GM12874 (cell line): ENCODE measurements around the gene SLC2A1.

Source experiments
- TF ChIP-seq, protein P1 (sequence below): IDR thresholded peaks from 2 replicates; pipeline ENCODE4 v1.5.1; 2011; ENCODE audit warnings: low read depth, mild to moderate bottlenecking, control low read depth, low read length, moderate library complexity; ENCODE audit not compliant: insufficient read depth

Gene SLC2A1

DNA sequence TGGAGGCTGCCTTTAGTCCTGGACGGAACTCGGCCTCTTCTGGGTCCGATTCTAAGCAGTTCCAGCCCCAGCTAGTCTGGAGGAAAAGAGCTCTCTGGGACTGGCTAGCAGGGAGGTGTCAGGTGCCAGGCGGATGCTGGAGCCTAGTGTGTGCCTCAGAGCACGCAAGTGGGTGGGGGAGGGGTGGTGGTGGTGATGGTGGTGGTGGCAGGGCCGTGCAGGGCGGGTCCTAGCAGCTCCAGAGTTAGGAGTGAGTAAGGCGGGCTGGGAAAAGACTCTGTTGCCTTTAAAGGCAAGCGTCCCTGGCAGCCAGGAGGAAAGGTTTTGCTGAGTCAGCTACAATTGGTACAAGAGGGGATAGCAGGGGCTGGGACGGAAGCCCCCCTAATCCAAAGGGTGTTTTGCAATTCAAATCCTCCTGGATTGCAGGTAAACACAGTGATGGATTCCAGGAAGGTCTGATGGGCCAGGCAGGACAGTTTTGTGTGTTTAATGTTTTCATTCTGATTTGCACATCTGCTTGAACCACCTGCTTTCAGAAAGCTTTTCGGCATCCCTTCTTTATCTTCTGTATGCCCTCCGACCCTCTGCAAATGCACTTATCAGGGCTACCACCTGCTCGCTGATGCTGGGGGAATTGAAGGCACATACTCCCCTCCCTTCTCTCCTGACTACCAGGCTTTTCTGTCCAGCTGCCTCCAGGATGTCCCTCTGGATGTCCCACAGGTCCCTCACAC, 4.1 kb upstream of the SLC2A1 start:
- TF ChIP-seq, protein P1, sequence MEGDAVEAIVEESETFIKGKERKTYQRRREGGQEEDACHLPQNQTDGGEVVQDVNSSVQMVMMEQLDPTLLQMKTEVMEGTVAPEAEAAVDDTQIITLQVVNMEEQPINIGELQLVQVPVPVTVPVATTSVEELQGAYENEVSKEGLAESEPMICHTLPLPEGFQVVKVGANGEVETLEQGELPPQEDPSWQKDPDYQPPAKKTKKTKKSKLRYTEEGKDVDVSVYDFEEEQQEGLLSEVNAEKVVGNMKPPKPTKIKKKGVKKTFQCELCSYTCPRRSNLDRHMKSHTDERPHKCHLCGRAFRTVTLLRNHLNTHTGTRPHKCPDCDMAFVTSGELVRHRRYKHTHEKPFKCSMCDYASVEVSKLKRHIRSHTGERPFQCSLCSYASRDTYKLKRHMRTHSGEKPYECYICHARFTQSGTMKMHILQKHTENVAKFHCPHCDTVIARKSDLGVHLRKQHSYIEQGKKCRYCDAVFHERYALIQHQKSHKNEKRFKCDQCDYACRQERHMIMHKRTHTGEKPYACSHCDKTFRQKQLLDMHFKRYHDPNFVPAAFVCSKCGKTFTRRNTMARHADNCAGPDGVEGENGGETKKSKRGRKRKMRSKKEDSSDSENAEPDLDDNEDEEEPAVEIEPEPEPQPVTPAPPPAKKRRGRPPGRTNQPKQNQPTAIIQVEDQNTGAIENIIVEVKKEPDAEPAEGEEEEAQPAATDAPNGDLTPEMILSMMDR = no peak

DNA sequence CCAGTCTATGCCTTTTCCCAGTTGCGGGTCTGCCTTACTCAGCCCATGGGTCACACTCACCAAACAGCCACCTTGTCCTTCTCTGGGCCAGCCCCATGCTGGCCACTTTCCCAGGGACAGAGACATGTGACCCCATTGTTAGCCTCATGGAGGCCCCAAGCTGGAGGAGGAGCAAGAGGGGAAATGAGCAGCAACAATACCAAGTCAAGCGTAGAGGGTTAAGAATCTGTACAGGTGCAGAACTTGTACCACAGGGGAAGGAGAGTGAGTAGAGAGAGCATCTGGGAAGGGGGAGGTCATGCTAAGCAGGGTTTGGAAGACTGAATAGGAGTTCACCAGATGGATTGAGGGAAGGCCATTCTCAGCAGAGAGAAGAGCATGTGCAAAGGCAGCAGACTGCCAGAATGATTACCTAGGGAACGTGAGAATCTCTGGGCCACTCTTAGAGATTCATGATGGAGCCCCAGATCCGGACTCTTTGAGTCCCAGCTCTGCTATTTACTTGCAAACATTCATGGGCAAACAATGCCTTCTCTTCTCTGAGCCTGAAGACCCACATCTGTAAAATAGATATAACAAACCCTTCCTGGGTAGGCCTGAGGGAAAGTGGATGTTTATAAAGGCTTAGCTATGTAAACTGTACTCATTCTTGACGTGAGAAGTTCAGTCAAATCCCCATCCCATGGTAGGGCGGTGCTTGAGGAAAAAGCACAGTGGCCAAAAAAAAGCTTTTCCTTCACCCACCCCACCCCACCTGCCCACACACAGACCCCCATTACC, 2.8 kb upstream of the SLC2A1 start:
- TF ChIP-seq, protein P1 = no peak

DNA sequence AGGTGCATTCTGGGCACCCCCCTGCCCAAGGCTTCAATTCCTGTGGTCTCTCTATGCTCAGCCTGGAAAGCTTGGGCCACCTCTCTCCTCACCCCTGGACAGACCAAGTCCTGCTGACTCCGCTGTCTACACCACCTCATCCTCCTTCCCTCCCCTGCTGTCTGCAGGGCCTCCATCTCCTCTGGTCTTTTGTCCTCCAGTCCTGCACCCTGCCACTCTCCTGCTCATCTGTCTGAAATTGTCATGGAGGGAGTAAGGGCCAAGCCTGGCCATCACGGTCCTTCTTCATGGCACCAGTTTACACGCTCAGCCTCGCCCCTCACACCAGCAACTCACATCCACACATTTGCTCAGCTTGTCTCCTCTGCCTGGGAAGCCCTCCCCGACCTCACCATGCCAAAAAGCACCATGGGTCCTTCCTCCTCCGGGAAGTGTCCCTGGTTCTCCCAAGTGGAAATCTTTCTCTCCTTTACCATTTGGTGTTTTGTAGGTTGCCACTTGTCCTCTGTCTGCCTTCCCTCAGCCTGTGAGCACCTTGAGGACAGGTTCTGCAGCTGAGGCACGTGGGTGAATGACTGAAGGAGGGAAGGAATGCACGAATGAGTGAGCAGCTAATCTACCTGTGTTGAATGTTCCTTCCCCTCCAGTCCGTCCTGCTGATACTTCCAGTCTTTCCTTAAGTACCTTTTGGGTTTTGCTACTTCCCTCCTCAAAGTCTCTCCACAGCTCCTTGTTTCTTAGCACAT, 2.1 kb upstream of the SLC2A1 start:
- TF ChIP-seq, protein P1 = no peak

DNA sequence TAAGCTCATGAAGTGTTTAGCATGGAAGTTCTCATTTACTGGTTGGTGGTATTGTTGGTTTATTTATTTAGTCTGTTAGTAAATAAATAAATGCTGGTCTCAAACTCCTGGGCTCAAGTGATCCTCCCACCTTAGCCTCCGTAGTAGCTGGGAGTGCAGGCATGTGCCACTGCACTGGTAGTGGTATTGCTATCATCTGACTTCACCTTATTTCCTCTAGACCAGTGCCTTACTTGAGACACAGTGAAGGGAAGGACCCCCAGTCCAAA, 1.4 kb upstream of the SLC2A1 start:
- TF ChIP-seq, protein P1 = no peak

DNA sequence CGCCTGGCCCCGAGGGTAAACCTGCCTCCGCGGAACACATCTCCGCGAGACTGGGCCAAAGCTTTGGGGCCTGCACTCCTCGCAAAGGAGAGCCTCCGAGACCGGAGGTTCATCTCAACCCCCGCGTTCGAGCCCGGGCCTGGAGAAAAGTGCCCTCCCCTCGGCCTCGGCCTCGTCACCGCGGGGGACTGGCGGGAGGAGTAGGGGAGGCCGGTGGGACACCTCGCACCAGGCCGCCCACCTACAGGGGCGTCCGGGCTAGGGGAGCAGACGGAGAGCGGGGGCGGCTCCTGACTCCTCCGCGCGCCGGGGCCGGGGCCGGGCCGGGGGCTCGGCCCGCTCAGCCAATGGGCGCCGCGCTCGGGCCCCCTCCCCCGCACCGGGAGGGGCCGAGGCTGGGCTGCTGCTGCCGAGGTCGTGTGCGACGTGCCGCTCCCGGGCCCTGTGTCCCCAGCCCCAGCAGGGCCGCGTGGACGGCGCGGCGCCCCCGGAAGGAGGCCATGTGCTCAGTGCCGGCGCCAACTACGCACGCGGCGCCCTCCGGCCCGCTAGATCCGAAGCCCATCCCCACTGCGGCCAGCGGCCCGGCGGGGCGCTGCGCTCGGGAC, 684 bp downstream of the SLC2A1 start:
- TF ChIP-seq, protein P1 = no peak

DNA sequence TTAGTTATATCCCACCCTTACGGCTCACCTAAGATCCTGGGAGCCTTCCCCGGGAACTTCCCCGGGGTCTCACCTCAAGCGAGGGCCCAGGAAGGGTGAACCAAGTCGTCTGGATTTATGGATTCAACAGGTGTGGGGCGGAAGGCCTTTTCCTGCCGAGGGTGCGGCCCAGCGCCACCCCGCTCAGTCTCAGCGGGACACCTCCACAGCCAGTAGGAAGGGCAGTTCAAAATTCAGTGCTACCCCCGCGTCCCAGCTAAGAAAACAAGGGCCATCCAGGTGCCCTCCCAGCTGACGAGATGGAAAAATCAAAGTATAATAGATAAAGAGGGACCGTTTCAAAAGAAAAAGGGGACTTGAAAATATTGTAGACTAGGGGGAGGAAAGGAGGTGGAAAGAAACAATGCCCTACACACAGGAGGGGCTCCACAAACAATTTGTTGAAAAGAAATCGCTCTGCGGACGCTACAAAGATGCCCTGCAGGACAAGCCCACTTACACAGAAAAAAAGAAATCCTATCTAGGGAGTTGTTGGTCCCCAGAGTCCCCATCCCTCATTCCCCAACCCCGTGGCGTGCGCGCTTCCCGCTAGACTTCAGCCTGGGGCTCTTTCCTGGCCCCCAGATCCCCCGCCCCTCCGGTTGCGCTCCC, 1.3 kb downstream of the SLC2A1 start:
- TF ChIP-seq, protein P1 = no peak
